ENCODE measurements around the gene PRDM16.

GRCh38 chr1:3438661-3439180, 369.7 kb downstream of the PRDM16 start:
- TF ChIP-seq CTCF (IDR thresholded peaks at IDR 0.05) (no peak), SIN3A (IDR thresholded peaks at IDR 0.05; ENCODE audit: borderline replicate concordance, insufficient read depth, low read depth, low read length) (no peak)
